Stimulated activated CD4-positive, alpha-beta T cell treated with anti-CD3 and anti-CD28 coated beads, Interleukin-2, amount 100 ng/mL, for 24 hours (primary cell): Measurements from ENCODE around the gene FRMD4A.
"Not testable (repeated sequence)": the region's sequence is repeated elsewhere in the genome, so short reads cannot be mapped to it uniquely, and the experiment has no call there.

Source experiments
- DNase-seq, 2 donors: peaks; one replicate each; pipeline ENCODE4 v3.0.0-alpha.2; 2020

FRMD4A gene

GRCh38 chr10:14285941-14286560, 44.7 kb downstream of the FRMD4A start:
- no peak for DNase-seq

DNA sequence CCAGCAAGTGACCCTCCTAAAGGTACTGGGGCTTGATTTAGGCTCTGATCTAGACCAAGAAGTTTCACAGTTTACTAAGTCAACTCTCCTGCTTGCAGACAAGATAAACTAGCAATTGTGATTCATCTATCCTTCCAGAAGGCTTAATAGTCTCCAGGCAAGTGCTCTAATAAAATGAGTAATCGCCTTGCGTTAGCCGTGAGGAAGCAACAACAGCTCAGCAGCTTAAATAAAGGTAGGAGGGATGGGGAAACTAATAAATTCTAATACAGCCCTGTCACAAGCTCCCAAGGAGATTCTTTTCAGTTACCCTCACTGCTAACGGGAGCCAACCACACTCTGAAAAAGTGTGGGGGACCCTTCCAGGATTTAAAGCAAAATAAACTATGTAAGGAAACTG, 48.4 kb downstream of the FRMD4A start:
- no peak for DNase-seq

DNA sequence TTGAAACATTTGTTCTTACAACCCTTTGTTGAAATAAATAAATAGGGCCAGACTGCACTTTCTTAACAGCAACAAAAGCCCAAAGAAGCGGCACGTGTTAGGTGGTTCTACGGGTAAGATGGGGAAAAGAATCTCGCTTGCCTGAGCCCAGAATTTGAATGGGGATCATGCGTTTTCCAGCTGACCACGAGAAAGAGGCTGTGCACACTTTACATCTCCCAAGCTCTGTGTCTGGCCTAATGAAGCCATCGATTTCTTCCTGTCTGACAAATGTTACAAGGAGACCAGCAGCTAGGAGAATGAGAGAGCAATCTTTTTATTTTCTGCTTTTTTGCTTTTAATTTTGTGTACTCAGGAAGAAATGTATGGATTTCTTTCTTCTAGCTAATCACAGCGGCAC, 52.2 kb downstream of the FRMD4A start:
- no peak for DNase-seq

DNA sequence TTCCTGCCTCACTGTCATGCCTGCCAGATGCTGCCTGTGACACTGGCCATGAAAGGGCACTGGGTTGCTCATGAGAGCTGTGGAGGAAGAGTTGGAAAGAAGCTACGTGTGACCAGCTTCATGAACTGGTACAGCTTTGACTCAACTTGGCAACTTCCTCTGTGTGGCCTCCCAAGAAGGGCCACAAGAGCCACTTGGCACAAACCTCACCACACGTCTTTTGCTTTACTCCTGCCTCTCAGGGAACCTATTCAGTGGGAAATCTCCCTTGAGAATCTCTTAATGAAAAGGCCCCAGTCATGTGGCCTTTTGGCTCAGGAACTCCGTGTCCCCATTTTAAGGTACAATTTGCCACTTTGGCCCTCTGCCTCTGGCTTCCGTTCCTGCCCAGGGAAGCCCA, 54.5 kb downstream of the FRMD4A start:
- DNase-seq = no peak

- DNase-seq = no peak
Observed at GRCh38 chr10:14271621-14272020, 59.1 kb downstream of the FRMD4A start.

DNA sequence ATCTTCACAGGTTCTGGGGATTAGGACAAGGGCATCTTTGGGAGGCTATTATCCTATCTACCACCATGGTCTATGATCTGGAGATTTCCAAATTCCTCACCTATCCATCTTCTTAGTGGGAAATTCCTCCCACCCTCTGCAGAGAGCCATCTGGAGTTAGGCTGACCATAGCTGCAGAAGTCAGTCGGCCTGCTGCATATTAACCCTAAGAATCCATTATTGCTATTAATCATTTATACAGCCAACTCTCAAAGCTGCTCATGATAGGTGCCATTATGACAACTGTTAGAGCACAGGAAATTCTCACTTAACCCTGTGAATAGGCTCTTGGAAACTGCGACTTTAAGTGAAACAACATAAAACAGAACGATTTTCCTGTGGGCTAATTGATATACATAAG, 60.4 kb downstream of the FRMD4A start:
- no peak for DNase-seq

- DNase-seq = no peak
Observed at GRCh38 chr10:14265709-14266108, 65.0 kb downstream of the FRMD4A start.

DNA sequence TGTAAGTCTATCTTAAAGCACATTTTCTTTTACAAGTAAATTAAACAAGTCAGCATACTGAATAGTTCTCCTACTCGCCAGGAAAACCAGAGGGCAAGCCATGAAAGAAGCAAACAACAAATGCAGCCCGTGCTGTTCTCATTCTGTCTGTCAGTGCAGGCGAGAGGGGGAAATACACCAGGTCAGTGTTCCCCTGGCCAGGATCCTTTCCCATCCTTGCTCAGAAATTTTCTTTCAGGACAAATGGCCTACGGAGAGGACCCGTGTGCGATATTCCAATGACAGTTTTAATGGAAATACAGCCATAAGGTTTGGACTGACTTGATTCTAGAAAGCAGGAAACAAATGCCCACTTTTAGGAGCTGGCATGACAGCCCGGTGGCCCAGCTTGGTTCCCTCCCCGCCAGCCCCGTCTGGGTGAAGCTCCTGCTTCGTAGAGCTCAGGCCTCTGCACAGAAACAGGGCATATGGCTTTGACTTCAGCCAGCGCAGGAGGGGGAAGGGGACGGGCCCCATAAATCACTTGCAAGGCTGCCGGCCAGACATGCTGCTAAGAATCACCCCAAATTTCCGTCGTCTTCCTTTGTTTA, 67.8 kb downstream of the FRMD4A start:
- no peak for DNase-seq

- DNase-seq = no peak
Observed at GRCh38 chr10:14261336-14261735, 69.4 kb downstream of the FRMD4A start.

DNA sequence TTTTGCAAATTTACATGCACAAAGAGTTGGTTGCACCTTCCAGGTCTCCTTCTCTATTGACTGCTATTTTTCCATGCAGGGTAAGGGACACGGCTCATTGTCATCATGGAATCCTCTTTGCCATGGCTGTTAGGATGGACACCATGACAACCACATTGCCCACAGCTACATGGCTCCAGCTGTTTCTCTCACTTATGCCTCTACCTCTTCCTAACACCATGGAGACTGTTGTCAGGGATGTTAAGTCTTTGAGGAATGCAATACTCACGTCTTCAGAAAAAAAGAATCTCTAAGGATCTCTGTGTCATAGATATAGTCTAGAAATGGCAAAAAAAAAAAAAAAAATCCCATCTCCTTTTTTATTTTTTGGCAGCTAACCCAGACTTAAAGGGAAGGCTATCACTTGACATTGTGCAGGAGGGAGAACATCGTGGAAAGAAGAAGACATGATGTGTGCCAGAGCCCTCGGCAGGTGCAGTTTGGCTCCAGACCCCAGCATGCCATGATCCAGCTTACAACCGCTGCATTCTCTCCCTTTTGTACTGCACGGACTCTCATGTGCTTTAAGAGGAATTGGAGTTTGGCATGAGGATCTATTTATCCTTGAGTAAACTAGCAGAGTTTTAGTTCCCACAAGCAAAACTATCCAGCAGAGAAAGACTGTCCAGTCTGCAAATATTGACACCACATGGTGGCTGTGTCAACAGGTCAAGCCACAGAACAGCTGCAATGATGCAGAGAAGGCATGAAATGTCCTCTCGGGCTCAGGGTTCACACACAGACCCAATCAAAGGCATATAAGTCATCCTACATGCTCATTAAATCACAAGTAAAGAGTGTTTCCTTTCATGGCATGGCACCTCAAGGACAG, 70.8 kb downstream of the FRMD4A start:
- DNase-seq = no peak

DNA sequence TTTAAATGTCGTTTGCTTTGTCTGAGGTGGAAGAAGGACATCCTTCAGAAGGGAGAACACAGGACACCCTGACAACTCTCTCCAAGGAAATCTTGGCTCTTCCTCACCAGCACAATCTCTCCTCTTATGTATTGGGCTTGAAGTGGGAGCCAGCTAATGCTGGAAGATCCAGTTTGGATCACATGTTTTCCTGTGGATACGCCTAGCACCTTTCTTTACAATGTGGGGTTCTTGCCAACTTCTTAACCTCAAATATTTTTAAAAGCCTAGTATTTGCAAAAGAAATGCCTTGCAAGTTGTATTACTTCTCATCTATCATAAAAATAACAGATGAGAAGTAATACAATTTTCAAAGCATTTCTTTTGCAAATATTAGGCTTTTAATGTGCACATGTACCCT, 76.4 kb downstream of the FRMD4A start:
- DNase-seq = no peak

GRCh38 chr10:14253711-14254110, 77.0 kb downstream of the FRMD4A start:
- DNase-seq = no peak

DNA sequence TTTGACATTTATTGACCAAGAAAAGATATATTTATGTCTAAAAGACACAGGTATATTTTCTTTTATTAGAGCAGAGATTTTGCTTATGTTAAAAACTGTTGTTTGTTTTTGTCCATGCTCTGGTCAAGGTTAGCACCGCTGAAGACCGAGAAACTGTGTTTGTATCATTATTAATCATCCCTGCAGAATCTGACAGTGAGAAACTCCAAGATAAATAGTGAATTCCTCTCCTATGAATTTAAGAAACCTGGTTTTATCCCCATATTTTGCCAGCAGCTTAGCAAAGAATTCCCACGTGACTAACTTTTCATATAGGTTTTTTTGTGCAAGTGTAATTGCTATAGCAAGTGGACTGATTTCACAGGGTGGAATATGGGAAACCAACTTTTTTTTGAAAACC, 77.6 kb downstream of the FRMD4A start:
- no peak for DNase-seq

DNA sequence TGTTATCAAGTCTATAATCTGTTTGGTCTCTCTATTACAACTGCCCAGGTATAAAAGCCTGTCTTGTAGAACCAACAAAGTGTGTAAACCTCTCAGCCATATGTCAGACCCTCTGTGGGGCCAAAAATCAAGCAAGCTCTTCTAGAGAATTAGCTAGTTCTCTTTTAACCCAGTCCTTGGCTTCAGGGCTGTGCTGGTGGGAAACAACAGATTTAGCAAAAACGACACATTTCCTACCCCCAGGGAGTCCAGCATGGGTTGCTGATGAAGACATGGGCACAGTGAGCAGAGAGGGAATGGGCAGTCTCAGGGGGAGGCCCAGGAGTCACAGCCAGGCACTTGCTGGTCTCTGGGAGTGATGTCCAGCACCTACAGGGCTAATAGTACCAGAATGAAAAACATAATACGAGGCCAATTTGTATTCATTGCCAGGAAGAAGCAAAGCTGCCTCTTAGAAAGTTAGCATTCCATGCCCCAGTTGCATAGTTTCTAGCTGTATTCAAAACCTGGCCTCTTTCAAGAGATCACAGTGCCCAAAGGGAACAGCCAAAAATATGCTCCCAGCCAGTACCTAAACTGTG, 80.1 kb downstream of the FRMD4A start:
- DNase-seq = no peak

- DNase-seq = no peak
Observed at GRCh38 chr10:14247377-14248116, 83.2 kb downstream of the FRMD4A start.

DNA sequence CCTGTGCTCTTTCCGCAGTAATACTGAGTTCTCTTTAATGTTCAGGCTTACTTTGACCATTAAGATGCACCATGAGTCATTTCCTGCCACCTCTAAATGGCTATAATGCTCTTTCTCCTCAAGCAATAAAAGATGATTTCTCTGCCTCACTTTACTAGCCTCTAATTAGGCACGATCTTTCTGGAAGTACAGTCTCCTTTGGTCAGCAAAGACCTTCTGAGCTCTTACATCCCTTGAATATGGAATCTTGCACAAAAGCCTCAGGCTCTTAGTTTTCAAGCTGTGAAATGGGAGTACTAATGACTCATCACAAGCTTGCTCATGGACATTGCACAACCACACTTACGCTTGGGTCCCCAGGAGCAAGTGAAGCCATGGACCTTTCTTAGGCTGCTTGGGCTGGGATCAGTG, 85.9 kb downstream of the FRMD4A start:
- no peak for DNase-seq

GRCh38 chr10:14244147-14244546, 86.6 kb downstream of the FRMD4A start:
- DNase-seq = no peak

- no peak for DNase-seq
Observed at GRCh38 chr10:14243221-14243620, 87.5 kb downstream of the FRMD4A start.

DNA sequence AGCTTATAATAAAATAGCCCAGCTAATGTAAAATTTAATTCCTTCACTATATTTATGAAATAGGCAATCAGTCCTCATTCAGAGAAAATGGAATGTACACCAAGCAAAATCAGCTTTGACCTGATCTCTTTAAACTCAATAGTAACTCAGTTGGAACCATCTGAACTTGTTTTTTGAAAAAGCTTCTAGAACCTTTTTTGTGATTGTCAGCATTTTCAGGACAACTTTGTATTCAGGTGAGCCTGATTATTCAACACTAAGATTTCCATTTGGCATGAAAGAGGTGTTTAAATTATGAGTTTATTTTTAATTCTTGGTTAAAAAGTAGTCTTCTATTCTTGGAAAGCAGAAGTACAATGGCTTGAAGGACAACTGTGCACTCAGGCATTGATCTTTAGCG, 89.5 kb downstream of the FRMD4A start:
- no peak for DNase-seq

GRCh38 chr10:14240253-14241189, 90.2 kb downstream of the FRMD4A start:
- no peak for DNase-seq

DNA sequence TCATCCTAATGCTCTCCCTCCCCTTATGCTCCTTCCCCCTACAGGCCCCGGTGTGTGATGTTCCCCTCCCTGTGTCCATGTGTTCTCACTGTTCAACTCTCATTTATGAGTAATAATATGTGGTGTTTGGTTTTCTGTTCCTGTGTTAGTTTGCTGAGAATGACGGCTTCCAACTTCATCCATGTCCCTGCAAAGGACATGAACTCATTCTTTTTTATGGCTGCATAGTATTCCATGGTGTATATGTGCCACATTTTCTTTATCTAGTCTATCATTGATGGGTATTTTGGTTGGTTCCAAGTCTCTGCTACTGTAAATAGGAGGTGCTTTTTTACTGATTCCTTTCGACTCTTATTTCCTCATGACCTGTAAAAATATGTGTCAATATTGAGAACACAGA, 92.1 kb downstream of the FRMD4A start:
- DNase-seq = not testable (repeated sequence)

GRCh38 chr10:14236341-14236740, 94.4 kb downstream of the FRMD4A start:
- no peak for DNase-seq
